ENCODE results near the gene HBG1. TPM values are rescaled to one million over a fixed set of nuclear protein-coding genes. Genes with fewer than 3 reads are reported as not detected.
"Not testable (repeated sequence)": the region's sequence is repeated elsewhere in the genome, so short reads cannot be mapped to it uniquely, and the experiment has no call there.

Gene HBG1
- total RNA-seq, 1 donor from 2014 or later, result not detected

DNA sequence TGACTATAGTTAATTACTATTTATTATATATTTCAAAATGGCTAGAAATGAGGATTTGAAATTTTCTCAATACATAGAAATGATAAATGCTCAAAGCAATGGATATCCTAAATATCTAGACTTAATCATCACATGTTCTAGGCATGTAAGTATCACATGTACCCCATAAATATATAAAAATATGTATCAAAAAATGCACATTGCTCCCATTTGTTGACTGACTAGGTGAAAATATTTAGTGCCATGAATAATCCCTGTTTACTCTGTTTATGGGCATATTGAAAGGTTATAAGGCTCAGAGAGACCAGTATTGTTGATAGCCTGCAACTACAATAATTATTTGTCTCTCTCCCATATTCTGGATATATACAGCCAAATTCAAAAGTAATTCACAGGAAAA lies 17.0 kb upstream of the HBG1 start:
- Mint-ChIP-seq H3K9me3 (no peaks in the 10 kb centered on the region), H3K27ac (no peak overlapping the region), H3K4me3 (no peak overlapping the region), H3K27me3 (peaks cover 4% of the 10 kb centered on the region), H3K4me1 (ENCODE audit: unreplicated experiment) (no peaks in the 10 kb centered on the region), H3K36me3 (no peaks in the 10 kb centered on the region)
- TF ChIP-seq, protein P1, sequence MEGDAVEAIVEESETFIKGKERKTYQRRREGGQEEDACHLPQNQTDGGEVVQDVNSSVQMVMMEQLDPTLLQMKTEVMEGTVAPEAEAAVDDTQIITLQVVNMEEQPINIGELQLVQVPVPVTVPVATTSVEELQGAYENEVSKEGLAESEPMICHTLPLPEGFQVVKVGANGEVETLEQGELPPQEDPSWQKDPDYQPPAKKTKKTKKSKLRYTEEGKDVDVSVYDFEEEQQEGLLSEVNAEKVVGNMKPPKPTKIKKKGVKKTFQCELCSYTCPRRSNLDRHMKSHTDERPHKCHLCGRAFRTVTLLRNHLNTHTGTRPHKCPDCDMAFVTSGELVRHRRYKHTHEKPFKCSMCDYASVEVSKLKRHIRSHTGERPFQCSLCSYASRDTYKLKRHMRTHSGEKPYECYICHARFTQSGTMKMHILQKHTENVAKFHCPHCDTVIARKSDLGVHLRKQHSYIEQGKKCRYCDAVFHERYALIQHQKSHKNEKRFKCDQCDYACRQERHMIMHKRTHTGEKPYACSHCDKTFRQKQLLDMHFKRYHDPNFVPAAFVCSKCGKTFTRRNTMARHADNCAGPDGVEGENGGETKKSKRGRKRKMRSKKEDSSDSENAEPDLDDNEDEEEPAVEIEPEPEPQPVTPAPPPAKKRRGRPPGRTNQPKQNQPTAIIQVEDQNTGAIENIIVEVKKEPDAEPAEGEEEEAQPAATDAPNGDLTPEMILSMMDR (conservative IDR thresholded peaks at IDR 0.05), result no peak
- DNase-seq (ENCODE audit: extremely low spot score, unreplicated experiment), result no peak

DNA sequence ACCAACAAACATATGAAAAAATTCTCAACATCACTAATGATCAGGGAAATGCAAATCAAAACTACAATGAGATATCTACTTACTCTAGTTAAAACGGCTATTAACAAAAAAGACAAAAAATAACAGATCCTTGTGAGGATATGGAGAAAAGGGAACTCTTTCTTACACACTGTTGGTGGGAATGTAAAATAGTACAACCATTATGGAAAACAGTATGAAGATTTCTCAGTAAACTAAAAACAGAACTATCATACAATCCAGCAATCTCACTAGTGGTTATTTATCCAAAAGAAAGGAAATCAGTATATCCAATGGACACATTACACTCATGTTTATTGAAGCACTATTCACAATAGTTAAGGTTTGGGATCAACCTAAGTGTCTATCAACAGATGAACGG lies 16.2 kb upstream of the HBG1 start:
- no peak for DNase-seq (ENCODE audit: extremely low spot score, unreplicated experiment)
- Mint-ChIP-seq H3K4me1 (ENCODE audit: unreplicated experiment) (no peaks in the 10 kb centered on the region), H3K9me3 (no peaks in the 10 kb centered on the region), H3K4me3 (no peak overlapping the region), H3K27me3 (peaks cover 4% of the 10 kb centered on the region), H3K27ac (no peak overlapping the region), H3K36me3 (no peaks in the 10 kb centered on the region)
- TF ChIP-seq, protein P1 (conservative IDR thresholded peaks at IDR 0.05), result no peak

DNA sequence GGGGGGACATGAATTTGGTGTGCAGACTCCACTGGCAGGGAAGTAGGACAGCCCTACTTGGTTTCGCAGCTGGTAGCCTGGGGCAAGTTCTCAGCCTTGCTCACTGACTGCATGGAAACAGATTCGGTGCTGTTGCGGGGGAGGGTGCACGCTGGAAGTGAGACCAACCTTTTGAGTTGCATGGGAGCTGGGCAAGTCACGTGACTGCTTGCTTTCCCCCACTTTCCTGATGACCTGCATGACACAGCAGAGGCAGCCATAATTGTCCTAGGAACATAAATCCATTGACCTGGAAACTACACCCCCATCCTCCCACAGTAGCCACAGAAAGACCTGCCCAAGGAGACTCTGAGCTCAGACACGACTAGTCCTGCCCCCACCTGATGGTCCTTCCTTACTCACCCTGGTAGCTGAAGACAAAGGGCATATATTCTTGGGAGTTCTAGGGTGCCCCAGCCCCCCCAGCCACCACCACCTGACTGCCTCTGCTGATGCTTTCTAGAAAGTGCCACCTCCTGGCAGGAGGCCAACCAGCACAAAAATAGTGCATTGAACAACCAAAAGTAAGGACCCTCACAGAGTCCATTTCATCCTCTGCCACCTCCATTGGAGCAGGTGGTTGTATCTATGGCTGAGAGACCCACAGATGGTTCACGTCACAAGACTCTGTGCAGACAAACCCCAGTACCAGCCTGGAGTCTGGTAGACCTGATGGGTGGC lies 9.0 kb upstream of the HBG1 start:
- Mint-ChIP-seq H3K4me1 (ENCODE audit: unreplicated experiment) (no peaks in the 10 kb centered on the region), H3K4me3 (no peak overlapping the region), H3K36me3 (no peaks in the 10 kb centered on the region), H3K27me3 (no peaks in the 10 kb centered on the region), H3K9me3 (no peaks in the 10 kb centered on the region), H3K27ac (no peak overlapping the region)
- no peak for DNase-seq (ENCODE audit: extremely low spot score, unreplicated experiment)
- TF ChIP-seq, protein P1 (conservative IDR thresholded peaks at IDR 0.05), result no peak

DNA sequence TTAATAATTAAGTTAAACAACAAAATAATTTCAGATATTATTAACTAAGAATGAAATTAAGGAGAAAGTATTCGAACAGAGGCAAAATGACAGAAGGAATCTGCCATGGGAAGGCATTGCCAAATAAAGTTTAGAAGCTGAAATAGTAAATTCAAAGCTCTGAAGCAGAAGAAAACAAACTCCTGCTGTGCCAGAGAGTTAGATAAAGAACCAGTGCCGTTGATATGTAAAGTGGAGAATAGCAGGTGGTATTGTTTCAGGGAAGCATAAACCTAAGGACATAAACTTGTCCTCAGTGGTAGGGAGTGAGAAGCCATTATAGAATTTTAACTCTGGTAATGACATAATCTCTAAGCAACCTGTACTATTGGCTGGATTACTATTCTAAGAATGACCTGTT lies 7.6 kb upstream of the HBG1 start:
- Mint-ChIP-seq H3K4me1 (ENCODE audit: unreplicated experiment) (no peaks in the 10 kb centered on the region), H3K27ac (no peak overlapping the region), H3K9me3 (no peaks in the 10 kb centered on the region), H3K27me3 (peaks cover 3% of the 10 kb centered on the region), H3K36me3 (no peaks in the 10 kb centered on the region), H3K4me3 (no peak overlapping the region)
- no peak for DNase-seq (ENCODE audit: extremely low spot score, unreplicated experiment)
- TF ChIP-seq, protein P1 (conservative IDR thresholded peaks at IDR 0.05), result no peak

DNA sequence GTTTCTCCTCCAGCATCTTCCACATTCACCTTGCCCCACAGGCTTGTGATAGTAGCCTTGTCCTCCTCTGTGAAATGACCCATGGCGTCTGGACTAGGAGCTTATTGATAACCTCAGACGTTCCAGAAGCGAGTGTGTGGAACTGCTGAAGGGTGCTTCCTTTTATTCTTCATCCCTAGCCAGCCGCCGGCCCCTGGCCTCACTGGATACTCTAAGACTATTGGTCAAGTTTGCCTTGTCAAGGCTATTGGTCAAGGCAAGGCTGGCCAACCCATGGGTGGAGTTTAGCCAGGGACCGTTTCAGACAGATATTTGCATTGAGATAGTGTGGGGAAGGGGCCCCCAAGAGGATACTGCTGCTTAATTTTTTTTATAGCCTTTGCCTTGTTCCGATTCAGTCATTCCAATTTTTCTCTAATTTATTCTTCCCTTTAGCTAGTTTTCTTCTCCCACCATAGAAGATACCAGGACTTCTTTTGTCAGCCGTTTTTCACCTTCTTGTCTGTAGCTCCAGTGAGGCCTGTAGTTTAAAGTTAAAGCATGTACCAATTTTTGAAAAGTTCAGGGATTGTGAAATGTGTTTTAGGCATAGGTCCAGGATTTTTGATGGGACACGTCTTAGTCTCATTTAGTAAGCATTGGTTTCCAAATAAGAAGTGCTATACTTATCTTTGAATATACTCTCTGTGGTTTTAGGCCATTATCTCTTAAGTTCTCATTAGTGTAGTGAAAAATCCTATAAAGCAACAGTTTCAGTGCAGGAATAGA lies 5.2 kb upstream of the HBG1 start, which contains the start of gene HBG2:
Gene HBG2 (minus strand): TSS at position 136 of the 768 bp plus-strand sequence. CDS start 53 bp downstream, at position 83.
- not testable (repeated sequence) for H3K27ac Mint-ChIP-seq, H3K36me3 Mint-ChIP-seq

DNA sequence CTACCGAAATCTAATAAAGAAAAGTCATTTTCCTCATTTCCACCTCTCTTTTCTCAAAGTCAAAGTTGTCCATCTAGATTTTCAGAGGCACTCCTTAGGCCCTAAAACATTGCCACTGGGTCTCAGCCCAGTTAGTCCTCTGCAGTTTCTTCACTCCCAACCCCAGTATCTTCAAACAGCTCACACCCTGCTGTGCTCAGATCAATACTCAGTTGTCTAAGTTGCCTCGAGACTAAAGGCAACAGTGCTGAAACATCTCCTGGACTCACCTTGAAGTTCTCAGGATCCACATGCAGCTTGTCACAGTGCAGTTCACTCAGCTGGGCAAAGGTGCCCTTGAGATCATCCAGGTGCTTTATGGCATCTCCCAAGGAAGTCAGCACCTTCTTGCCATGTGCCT lies 4.4 kb upstream of the HBG1 start:
- H3K9me3 Mint-ChIP-seq; H3K27ac Mint-ChIP-seq; H3K4me3 Mint-ChIP-seq; H3K27me3 Mint-ChIP-seq; H3K4me1 Mint-ChIP-seq (ENCODE audit: unreplicated experiment); DNase-seq (ENCODE audit: extremely low spot score, unreplicated experiment); H3K36me3 Mint-ChIP-seq: not testable (repeated sequence)

More for the DNA sequence above, 5.2 kb upstream of the HBG1 start, which contains the start of gene HBG2:
- not testable (repeated sequence) for H3K4me1 Mint-ChIP-seq (ENCODE audit: unreplicated experiment); DNase-seq (ENCODE audit: extremely low spot score, unreplicated experiment); H3K4me3 Mint-ChIP-seq; H3K9me3 Mint-ChIP-seq; H3K27me3 Mint-ChIP-seq

DNA sequence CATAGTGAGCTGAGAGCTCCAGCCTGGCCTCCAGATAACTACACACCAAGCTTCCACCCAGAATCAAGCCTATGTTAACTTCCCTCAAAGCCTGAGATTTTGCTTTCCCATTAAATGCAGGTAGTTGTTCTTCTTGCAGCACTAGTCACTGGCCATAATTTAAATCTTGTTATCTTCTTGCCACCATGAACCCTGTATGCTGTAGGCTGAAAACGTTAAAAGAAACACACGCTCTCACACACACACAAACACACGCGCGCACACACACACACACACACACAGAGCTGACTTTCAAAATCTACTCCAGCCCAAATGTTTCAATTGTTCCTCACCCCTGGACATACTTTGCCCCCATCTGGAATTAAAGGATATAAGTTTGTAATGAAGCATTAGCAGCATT lies 3.8 kb upstream of the HBG1 start:
- H3K4me1 Mint-ChIP-seq (ENCODE audit: unreplicated experiment); DNase-seq (ENCODE audit: extremely low spot score, unreplicated experiment); H3K36me3 Mint-ChIP-seq; H3K27ac Mint-ChIP-seq; H3K27me3 Mint-ChIP-seq; H3K9me3 Mint-ChIP-seq; H3K4me3 Mint-ChIP-seq: not testable (repeated sequence)

Measured in type B pancreatic cell (in vitro differentiated cells).